Measurements from ENCODE around the gene KIF22. TPM values are rescaled to one million over a fixed set of nuclear protein-coding genes. Genes with fewer than 3 reads are reported as not detected.
A peak's percentile ranks its signal among the peaks of the same experiment; 100 is the strongest.

The KIF22 gene
- polyA plus RNA-seq, 1 of the 3 experiments (the other 2 are of a cell fraction), result 64.1 TPM

DNA sequence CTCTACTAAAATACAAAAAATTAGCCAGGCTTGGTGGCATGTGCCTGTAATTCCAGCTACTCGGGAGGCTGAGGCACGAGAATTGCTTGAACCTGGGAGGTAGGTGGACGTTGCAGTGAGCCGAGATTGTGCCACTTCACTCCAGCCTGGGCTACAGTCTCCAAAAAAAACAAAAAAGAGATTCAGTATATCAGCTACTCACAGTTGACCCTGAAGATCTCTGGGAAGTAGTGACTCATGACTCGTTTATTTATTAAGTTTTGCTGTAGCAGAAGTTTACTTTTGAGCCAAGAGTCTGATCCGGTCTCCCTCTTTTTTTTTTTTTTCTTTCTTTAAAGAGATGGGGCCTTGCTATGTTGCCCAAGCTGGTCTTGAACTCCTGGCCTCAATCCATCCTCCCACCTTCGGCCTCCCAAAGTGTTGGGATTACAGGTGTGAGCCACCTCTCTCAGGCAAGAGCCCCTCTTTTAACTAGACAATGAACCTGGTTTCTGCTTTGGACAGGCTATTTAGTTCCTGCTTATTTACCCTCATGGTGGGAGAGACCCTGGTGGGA lies 34.1 kb downstream of the KIF22 start (continued):
- TF ChIP-seq, protein P1, sequence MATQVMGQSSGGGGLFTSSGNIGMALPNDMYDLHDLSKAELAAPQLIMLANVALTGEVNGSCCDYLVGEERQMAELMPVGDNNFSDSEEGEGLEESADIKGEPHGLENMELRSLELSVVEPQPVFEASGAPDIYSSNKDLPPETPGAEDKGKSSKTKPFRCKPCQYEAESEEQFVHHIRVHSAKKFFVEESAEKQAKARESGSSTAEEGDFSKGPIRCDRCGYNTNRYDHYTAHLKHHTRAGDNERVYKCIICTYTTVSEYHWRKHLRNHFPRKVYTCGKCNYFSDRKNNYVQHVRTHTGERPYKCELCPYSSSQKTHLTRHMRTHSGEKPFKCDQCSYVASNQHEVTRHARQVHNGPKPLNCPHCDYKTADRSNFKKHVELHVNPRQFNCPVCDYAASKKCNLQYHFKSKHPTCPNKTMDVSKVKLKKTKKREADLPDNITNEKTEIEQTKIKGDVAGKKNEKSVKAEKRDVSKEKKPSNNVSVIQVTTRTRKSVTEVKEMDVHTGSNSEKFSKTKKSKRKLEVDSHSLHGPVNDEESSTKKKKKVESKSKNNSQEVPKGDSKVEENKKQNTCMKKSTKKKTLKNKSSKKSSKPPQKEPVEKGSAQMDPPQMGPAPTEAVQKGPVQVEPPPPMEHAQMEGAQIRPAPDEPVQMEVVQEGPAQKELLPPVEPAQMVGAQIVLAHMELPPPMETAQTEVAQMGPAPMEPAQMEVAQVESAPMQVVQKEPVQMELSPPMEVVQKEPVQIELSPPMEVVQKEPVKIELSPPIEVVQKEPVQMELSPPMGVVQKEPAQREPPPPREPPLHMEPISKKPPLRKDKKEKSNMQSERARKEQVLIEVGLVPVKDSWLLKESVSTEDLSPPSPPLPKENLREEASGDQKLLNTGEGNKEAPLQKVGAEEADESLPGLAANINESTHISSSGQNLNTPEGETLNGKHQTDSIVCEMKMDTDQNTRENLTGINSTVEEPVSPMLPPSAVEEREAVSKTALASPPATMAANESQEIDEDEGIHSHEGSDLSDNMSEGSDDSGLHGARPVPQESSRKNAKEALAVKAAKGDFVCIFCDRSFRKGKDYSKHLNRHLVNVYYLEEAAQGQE (IDR thresholded peaks at IDR 0.05; ENCODE audit: low read depth, low read length), result no peak
- no peak for TF ChIP-seq TAF1 (IDR thresholded peaks at IDR 0.05; ENCODE audit: borderline replicate concordance, low read depth, low read length)
- TF ChIP-seq CHD2 (IDR thresholded peaks at IDR 0.05; ENCODE audit: low read length, partially characterized antibody), result no peak
- TF ChIP-seq USF2 (IDR thresholded peaks at IDR 0.05; ENCODE audit: borderline replicate concordance, low read depth, low read length), result no peak
- peak; percentile 48; the same call in 1 of the 2 replicates for TF ChIP-seq NFIC (IDR thresholded peaks at IDR 0.05; ENCODE audit: borderline replicate concordance)
- TF ChIP-seq, protein P2, sequence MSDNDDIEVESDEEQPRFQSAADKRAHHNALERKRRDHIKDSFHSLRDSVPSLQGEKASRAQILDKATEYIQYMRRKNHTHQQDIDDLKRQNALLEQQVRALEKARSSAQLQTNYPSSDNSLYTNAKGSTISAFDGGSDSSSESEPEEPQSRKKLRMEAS (IDR thresholded peaks at IDR 0.05; ENCODE audit: low read depth), result peak; percentile 18; the same call in 1 of the 2 replicates
- TF ChIP-seq RCOR1 (IDR thresholded peaks at IDR 0.05; ENCODE audit: low read length), result no peak
- no peak for TF ChIP-seq NRF1 (IDR thresholded peaks at IDR 0.05; ENCODE audit: low read depth, low read length)
- TF ChIP-seq, protein P3, sequence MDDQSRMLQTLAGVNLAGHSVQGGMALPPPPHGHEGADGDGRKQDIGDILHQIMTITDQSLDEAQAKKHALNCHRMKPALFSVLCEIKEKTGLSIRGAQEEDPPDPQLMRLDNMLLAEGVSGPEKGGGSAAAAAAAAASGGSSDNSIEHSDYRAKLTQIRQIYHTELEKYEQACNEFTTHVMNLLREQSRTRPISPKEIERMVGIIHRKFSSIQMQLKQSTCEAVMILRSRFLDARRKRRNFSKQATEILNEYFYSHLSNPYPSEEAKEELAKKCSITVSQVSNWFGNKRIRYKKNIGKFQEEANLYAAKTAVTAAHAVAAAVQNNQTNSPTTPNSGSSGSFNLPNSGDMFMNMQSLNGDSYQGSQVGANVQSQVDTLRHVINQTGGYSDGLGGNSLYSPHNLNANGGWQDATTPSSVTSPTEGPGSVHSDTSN (IDR thresholded peaks at IDR 0.05), result peak; percentile 53
- TF ChIP-seq EP300 (IDR thresholded peaks at IDR 0.05; ENCODE audit: borderline replicate concordance in 1 of 2, low read depth in 1 of 2, low read length in 1 of 2), result no peak
- TF ChIP-seq EZH2phosphoT487 (IDR thresholded peaks at IDR 0.05; ENCODE audit: borderline replicate concordance, low read depth), result no peak
- TF ChIP-seq, protein P4, sequence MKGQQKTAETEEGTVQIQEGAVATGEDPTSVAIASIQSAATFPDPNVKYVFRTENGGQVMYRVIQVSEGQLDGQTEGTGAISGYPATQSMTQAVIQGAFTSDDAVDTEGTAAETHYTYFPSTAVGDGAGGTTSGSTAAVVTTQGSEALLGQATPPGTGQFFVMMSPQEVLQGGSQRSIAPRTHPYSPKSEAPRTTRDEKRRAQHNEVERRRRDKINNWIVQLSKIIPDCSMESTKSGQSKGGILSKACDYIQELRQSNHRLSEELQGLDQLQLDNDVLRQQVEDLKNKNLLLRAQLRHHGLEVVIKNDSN (IDR thresholded peaks at IDR 0.05; ENCODE audit: borderline replicate concordance, low read depth), result no peak
- no peak for TF ChIP-seq MXI1 (IDR thresholded peaks at IDR 0.05; ENCODE audit: low read depth, low read length)
- no peak for TF ChIP-seq YY1 (IDR thresholded peaks at IDR 0.05; ENCODE audit: low read depth)
- peak; percentile 63 for TF ChIP-seq TCF12 (IDR thresholded peaks at IDR 0.05)
- no peak for TF ChIP-seq GATA2 (CRISPR knock-in tag; IDR thresholded peaks at IDR 0.05)

Measured in SK-N-SH (cell line).